Astrocyte (in vitro differentiated cells and primary cell): ENCODE results near the gene ADCYAP1R1. TPM values are rescaled to one million over a fixed set of nuclear protein-coding genes. Genes with fewer than 3 reads are reported as not detected.

ENCODE experiments used
- DNase-seq: peaks from one replicate; pipeline ENCODE4 v3.0.0-alpha.2; 2010; ENCODE audit warnings: low read depth
- FAIRE-seq: peaks from 2 replicates; lab custom pipeline; 2011; peaks lifted over from hg19 to GRCh38; lab: Jason Lieb, UNC
- H2AFZ ChIP-seq: 2 replicates; pipeline ENCODE4 v1.6.0; 2012; ENCODE audit warnings: low read depth, low read length, inconsistent platforms
- H3K27ac ChIP-seq: 2 replicates; pipeline ENCODE4 v1.5.1; 2011; ENCODE audit warnings: low read depth, low read length, inconsistent platforms
- H3K27me3 ChIP-seq: 2 replicates; pipeline ENCODE4 v1.6.0; 2011; ENCODE audit warnings: low read length, inconsistent platforms; ENCODE audit not compliant: insufficient read depth
- H3K36me3 ChIP-seq: 2 replicates; pipeline ENCODE4 v1.5.1; 2011; ENCODE audit warnings: low read length, inconsistent platforms; ENCODE audit not compliant: insufficient read depth
- H3K4me1 ChIP-seq: 2 replicates; pipeline ENCODE4 v1.5.1; 2011; ENCODE audit warnings: low read length, inconsistent platforms; ENCODE audit not compliant: insufficient read depth
- H3K4me2 ChIP-seq: 2 replicates; pipeline ENCODE4 v1.6.0; 2012; ENCODE audit warnings: low read length, inconsistent platforms
- H3K4me3 ChIP-seq: 2 replicates; pipeline ENCODE4 v1.5.1; 2011; ENCODE audit warnings: low read depth, mild to moderate bottlenecking, low read length, inconsistent platforms; ENCODE audit not compliant: insufficient read depth
- H3K79me2 ChIP-seq: 2 replicates; pipeline ENCODE4 v1.6.0; 2012; ENCODE audit warnings: mild to moderate bottlenecking, low read length, inconsistent platforms; ENCODE audit not compliant: insufficient read depth
- H3K9ac ChIP-seq: 2 replicates; pipeline ENCODE4 v1.6.0; 2012; ENCODE audit warnings: mild to moderate bottlenecking, low read length, inconsistent platforms
- H3K9me3 ChIP-seq: 2 replicates; pipeline ENCODE4 v1.5.1; 2012; ENCODE audit warnings: low read depth, mild to moderate bottlenecking, low read length, inconsistent platforms; ENCODE audit not compliant: insufficient read depth
- H4K20me1 ChIP-seq: 2 replicates; pipeline ENCODE4 v1.6.0; 2012; ENCODE audit warnings: low read length, inconsistent platforms; ENCODE audit not compliant: insufficient read depth
- H3K27ac Mint-ChIP-seq: one replicate; pipeline ENCODE4 v1.8.0; 2021; ENCODE audit warnings: mild to moderate bottlenecking, mixed read lengths; ENCODE audit not compliant: unreplicated experiment
- H3K27me3 Mint-ChIP-seq: one replicate; pipeline ENCODE4 v1.8.0; 2021; ENCODE audit warnings: low read depth, mixed read lengths; ENCODE audit not compliant: unreplicated experiment
- H3K36me3 Mint-ChIP-seq: one replicate; pipeline ENCODE4 v1.8.0; 2021; ENCODE audit warnings: low read depth, mixed read lengths; ENCODE audit not compliant: unreplicated experiment
- H3K4me1 Mint-ChIP-seq: one replicate; pipeline ENCODE4 v1.8.0; 2021; ENCODE audit warnings: low read depth, mixed read lengths; ENCODE audit not compliant: unreplicated experiment
- H3K4me3 Mint-ChIP-seq: one replicate; pipeline ENCODE4 v1.8.0; 2021; ENCODE audit warnings: mild to moderate bottlenecking, moderate library complexity, mixed read lengths; ENCODE audit not compliant: unreplicated experiment
- H3K9me3 Mint-ChIP-seq: one replicate; pipeline ENCODE4 v1.8.0; 2021; ENCODE audit warnings: mild to moderate bottlenecking, mixed read lengths; ENCODE audit not compliant: unreplicated experiment
- CTCF ChIP-seq: IDR thresholded peaks from 2 replicates; pipeline ENCODE4 v1.5.1; 2011; ENCODE audit warnings: low read depth, mild to moderate bottlenecking, inconsistent platforms, low read length, moderate library complexity; ENCODE audit not compliant: insufficient read depth
- EZH2 ChIP-seq: IDR thresholded peaks from 2 replicates; pipeline ENCODE4 v1.6.1; 2012; ENCODE audit warnings: mild to moderate bottlenecking, low read length, inconsistent platforms; ENCODE audit not compliant: insufficient read depth
- total RNA-seq: library from RNA; stranded (reverse); gene quantifications from 2 replicates; pipeline ENCODE4 v1.2.1, GENCODE V29; 2021

The ADCYAP1R1 gene
- total RNA-seq, 1 donor from 2014 or later: 0.05 TPM

GRCh38 chr7:31073326-31074119 is 21.4 kb downstream of the ADCYAP1R1 start:
- H3K27me3 Mint-ChIP-seq: peaks cover 39% of the 10 kb centered on the region
- Histone ChIP-seq H4K20me1 (no peaks in the 10 kb centered on the region), H3K4me1 (peaks cover 5% of the 10 kb centered on the region), H3K4me3 (no peak overlapping the region), H3K36me3 (no peaks in the 10 kb centered on the region), H2AFZ (peak overlapping the region; percentile 52), H3K79me2 (no peaks in the 10 kb centered on the region), H3K9ac (no peak overlapping the region), H3K4me2 (peak overlapping the region; percentile 36), H3K9me3 (no peaks in the 10 kb centered on the region), H3K27me3 (no peaks in the 10 kb centered on the region), H3K27ac (no peak overlapping the region)
- no peak overlapping the region for H3K27ac Mint-ChIP-seq
- TF ChIP-seq CTCF: no peak
- no peak for TF ChIP-seq EZH2
- H3K36me3 Mint-ChIP-seq: peaks cover 2% of the 10 kb centered on the region
- FAIRE-seq: no peak
- DNase-seq: no peak
- no peaks in the 10 kb centered on the region for H3K4me1 Mint-ChIP-seq
- H3K9me3 Mint-ChIP-seq: peaks cover 3% of the 10 kb centered on the region
- H3K4me3 Mint-ChIP-seq: no peak overlapping the region

GRCh38 chr7:31074120-31074383 is 21.9 kb downstream of the ADCYAP1R1 start:
- Histone ChIP-seq H3K36me3 (no peaks in the 10 kb centered on the region), H3K9ac (no peak overlapping the region), H4K20me1 (no peaks in the 10 kb centered on the region), H3K4me1 (peaks cover 5% of the 10 kb centered on the region), H3K4me2 (peak overlapping the region; percentile 36), H3K79me2 (no peaks in the 10 kb centered on the region), H3K27me3 (no peaks in the 10 kb centered on the region), H3K9me3 (no peaks in the 10 kb centered on the region), H3K27ac (no peak overlapping the region), H3K4me3 (no peak overlapping the region), H2AFZ (peak overlapping the region; percentile 52)
- FAIRE-seq (no peak), DNase-seq (peak; percentile 6)
- no peaks in the 10 kb centered on the region for H3K4me1 Mint-ChIP-seq
- H3K9me3 Mint-ChIP-seq: peaks cover 3% of the 10 kb centered on the region
- no peak overlapping the region for H3K4me3 Mint-ChIP-seq
- H3K36me3 Mint-ChIP-seq: peaks cover 2% of the 10 kb centered on the region
- TF ChIP-seq EZH2 (no peak), CTCF (no peak)
- H3K27ac Mint-ChIP-seq: no peak overlapping the region
- peaks cover 41% of the 10 kb centered on the region for H3K27me3 Mint-ChIP-seq

- Histone ChIP-seq H3K4me3 (no peak overlapping the region), H3K4me2 (peak overlapping the region; percentile 36), H2AFZ (no peak overlapping the region), H3K9ac (no peak overlapping the region), H3K27me3 (no peaks in the 10 kb centered on the region), H3K27ac (no peak overlapping the region), H3K9me3 (no peaks in the 10 kb centered on the region), H3K4me1 (peaks cover 5% of the 10 kb centered on the region), H3K79me2 (no peaks in the 10 kb centered on the region), H4K20me1 (no peaks in the 10 kb centered on the region), H3K36me3 (no peaks in the 10 kb centered on the region)
- Mint-ChIP-seq H3K4me3 (no peak overlapping the region), H3K9me3 (peaks cover 2% of the 10 kb centered on the region), H3K27me3 (peaks cover 36% of the 10 kb centered on the region), H3K4me1 (no peaks in the 10 kb centered on the region), H3K27ac (no peak overlapping the region), H3K36me3 (peaks cover 2% of the 10 kb centered on the region)
- TF ChIP-seq CTCF (no peak), EZH2 (no peak)
- no peak for FAIRE-seq
- no peak for DNase-seq
Observed at GRCh38 chr7:31074403-31075085, 22.4 kb downstream of the ADCYAP1R1 start.
